Endodermal cell (in vitro differentiated cells): ENCODE results near the gene ATG16L1. TPM values are rescaled to one million over a fixed set of nuclear protein-coding genes. Genes with fewer than 3 reads are reported as not detected.
"Not testable (repeated sequence)": the region's sequence is repeated elsewhere in the genome, so short reads cannot be mapped to it uniquely, and the experiment has no call there.

Source experiments
- DNase-seq: peaks from one replicate; pipeline ENCODE4 v3.0.0-alpha.2; 2017
- H3K27ac ChIP-seq: 2 replicates; pipeline ENCODE4 v1.5.1; 2013; ENCODE audit warnings: mild to moderate bottlenecking, low read depth, low read length, moderate library complexity
- H3K27me3 ChIP-seq: 2 replicates; pipeline ENCODE4 v1.6.1; 2013; ENCODE audit warnings: mild to moderate bottlenecking, low read length, moderate library complexity; ENCODE audit not compliant: insufficient read depth, control insufficient read depth, poor library complexity, severe bottlenecking
- H3K36me3 ChIP-seq: 2 replicates; pipeline ENCODE4 v1.7.0; 2013; ENCODE audit warnings: mild to moderate bottlenecking, low read length, moderate library complexity; ENCODE audit not compliant: control insufficient read depth, insufficient read depth
- H3K4me1 ChIP-seq: one replicate; pipeline ENCODE4 v1.7.0; 2013; ENCODE audit warnings: low read length; ENCODE audit not compliant: control insufficient read depth, insufficient read depth
- H3K4me3 ChIP-seq: 2 replicates; pipeline ENCODE4 v1.5.1; 2013; ENCODE audit warnings: mild to moderate bottlenecking, low read length, moderate library complexity
- H3K9ac ChIP-seq: 2 replicates; pipeline ENCODE4 v1.6.1; 2013; ENCODE audit warnings: mild to moderate bottlenecking, low read length, moderate library complexity; ENCODE audit not compliant: poor library complexity, severe bottlenecking; ENCODE audit errors: extremely low read depth
- H3K9me3 ChIP-seq: 2 replicates; pipeline ENCODE4 v1.6.1; 2013; ENCODE audit warnings: mild to moderate bottlenecking, low read length, moderate library complexity; ENCODE audit not compliant: control insufficient read depth
- H3K27ac Mint-ChIP-seq: 2 replicates; pipeline ENCODE4 v1.8.0; 2020; ENCODE audit warnings: mixed read lengths
- H3K27me3 Mint-ChIP-seq: 2 replicates; pipeline ENCODE4 v1.8.0; 2021; ENCODE audit warnings: mild to moderate bottlenecking, mixed read lengths; ENCODE audit not compliant: insufficient read depth
- H3K36me3 Mint-ChIP-seq: 2 replicates; pipeline ENCODE4 v1.8.0; 2020; ENCODE audit warnings: low read depth, mixed read lengths
- H3K4me1 Mint-ChIP-seq: 2 replicates; pipeline ENCODE4 v1.8.0; 2020; ENCODE audit warnings: mixed read lengths
- H3K4me3 Mint-ChIP-seq: 2 replicates; pipeline ENCODE4 v1.8.0; 2020; ENCODE audit warnings: mild to moderate bottlenecking, moderate library complexity, mixed read lengths
- H3K9me3 Mint-ChIP-seq: 2 replicates; pipeline ENCODE4 v1.8.0; 2020; ENCODE audit warnings: mild to moderate bottlenecking, mixed read lengths
- CTCF ChIP-seq: fragments of 200-600 bp; sonication (generic); conservative IDR thresholded peaks from 2 replicates; pipeline ENCODE4 v1.5.0; 2021; ENCODE audit warnings: antibody characterized with exemption, mild to moderate bottlenecking
- WGBS, 2 experiments: methylation state at CpG; one replicate each; pipeline versions ENCODE4 v1.1.5 to v1.1.7; 2013; ENCODE audit warnings: missing lambda C conversion rate in 2 of 2, mixed read lengths in 1 of 2; ENCODE audit not compliant: insufficient coverage in 1 of 2, insufficient read length in 1 of 2; 5-methylcytosine and 5-hydroxymethylcytosine counted together
- total RNA-seq, 2 donors: library from RNA; stranded (reverse); fragmentation: NEBNext Ultra II Directional in 1 of 2; extraction: Animal tissue kit (Norgen Biotek cat#: 25700) in 1 of 2; gene quantifications; 2 replicates in 1 of 2; 3 replicates in 1 of 2; pipeline ENCODE4 v1.2.1, GENCODE V29; 2021

The ATG16L1 gene
- total RNA-seq, 2 donors from 2014 or later = 29.6 to 31.6 TPM

- Histone ChIP-seq H3K36me3 (no peaks in the 10 kb centered on the region), H3K4me1 (peaks cover 10% of the 10 kb centered on the region), H3K9ac (no peak overlapping the region), H3K4me3 (no peak overlapping the region), H3K27me3 (peaks cover 22% of the 10 kb centered on the region), H3K9me3 (no peaks in the 10 kb centered on the region), H3K27ac (no peak overlapping the region)
- Mint-ChIP-seq H3K27me3 (peaks cover 31% of the 10 kb centered on the region), H3K4me3 (no peak overlapping the region), H3K9me3 (no peaks in the 10 kb centered on the region), H3K36me3 (no peaks in the 10 kb centered on the region), H3K4me1 (peaks cover 15% of the 10 kb centered on the region), H3K27ac (no peak overlapping the region)
- TF ChIP-seq CTCF = no peak
- no peak for DNase-seq
- WGBS, 2 experiments = 94 to 96% methylated on average over 11 to 15 of the region's 15 CpGs
These were observed 80.1 kb downstream of the ATG16L1 start for GRCh38 chr2:233331536-233331935.

GRCh38 chr2:233332125-233332524 is 80.7 kb downstream of the ATG16L1 start:
- H3K4me3 ChIP-seq = no peak overlapping the region
- WGBS, 2 experiments = 96 to 98% methylated on average over 3 to 4 of the region's 4 CpGs
- no peak overlapping the region for H3K9ac ChIP-seq
- Mint-ChIP-seq H3K4me3 (no peak overlapping the region), H3K4me1 (peaks cover 15% of the 10 kb centered on the region), H3K9me3 (no peaks in the 10 kb centered on the region), H3K27me3 (peaks cover 28% of the 10 kb centered on the region), H3K27ac (no peak overlapping the region), H3K36me3 (no peaks in the 10 kb centered on the region)
- TF ChIP-seq CTCF = no peak
- no peaks in the 10 kb centered on the region for H3K9me3 ChIP-seq
- no peaks in the 10 kb centered on the region for H3K36me3 ChIP-seq
- no peak for DNase-seq
- peaks cover 22% of the 10 kb centered on the region for H3K27me3 ChIP-seq
- H3K4me1 ChIP-seq = peaks cover 10% of the 10 kb centered on the region
- H3K27ac ChIP-seq = no peak overlapping the region

GRCh38 chr2:233334915-233335314 is 83.4 kb downstream of the ATG16L1 start:
- Histone ChIP-seq H3K27ac (no peak overlapping the region), H3K4me1 (peaks cover 3% of the 10 kb centered on the region), H3K4me3 (no peak overlapping the region), H3K27me3 (peaks cover 22% of the 10 kb centered on the region), H3K9ac (no peak overlapping the region), H3K36me3 (no peaks in the 10 kb centered on the region), H3K9me3 (no peaks in the 10 kb centered on the region)
- no peaks in the 10 kb centered on the region for H3K36me3 Mint-ChIP-seq
- peaks cover 30% of the 10 kb centered on the region for H3K27me3 Mint-ChIP-seq
- H3K9me3 Mint-ChIP-seq = no peaks in the 10 kb centered on the region
- H3K27ac Mint-ChIP-seq = no peak overlapping the region
- DNase-seq = no peak
- H3K4me1 Mint-ChIP-seq = peaks cover 8% of the 10 kb centered on the region
- no peak overlapping the region for H3K4me3 Mint-ChIP-seq
- no peak for TF ChIP-seq CTCF
- 92 to 95% methylated on average over 4 to 11 of the region's 11 CpGs for WGBS, 2 experiments

- H3K4me3 ChIP-seq, H3K9ac ChIP-seq, H3K9me3 Mint-ChIP-seq, H3K36me3 Mint-ChIP-seq, H3K4me1 Mint-ChIP-seq, DNase-seq, H3K9me3 ChIP-seq, H3K27ac Mint-ChIP-seq, H3K27ac ChIP-seq, H3K4me3 Mint-ChIP-seq, H3K4me1 ChIP-seq, H3K36me3 ChIP-seq: not testable (repeated sequence)
- peaks cover 29% of the 10 kb centered on the region for H3K27me3 Mint-ChIP-seq
- H3K27me3 ChIP-seq = peaks cover 18% of the 10 kb centered on the region
- 95 to 96% methylated on average over 8 to 13 of the region's 13 CpGs for WGBS, 2 experiments
These were observed 84.6 kb downstream of the ATG16L1 start for GRCh38 chr2:233336091-233336490.
